ENCODE results near the gene SDK1.

SDK1 gene

GRCh38 chr7:4022265-4022664, 721.2 kb downstream of the SDK1 start:
- FAIRE-seq (no peak), DNase-seq (ENCODE audit: insufficient read length, low spot score) (no peak)

- DNase-seq (ENCODE audit: insufficient read length, low spot score) (no peak), FAIRE-seq (no peak)
These were observed 722.5 kb downstream of the SDK1 start for GRCh38 chr7:4023502-4023901.

- FAIRE-seq: no peak
- DNase-seq (ENCODE audit: insufficient read length, low spot score): no peak
These were observed 723.1 kb downstream of the SDK1 start for GRCh38 chr7:4024133-4024532.

GRCh38 chr7:4024806-4025205, 723.8 kb downstream of the SDK1 start:
- DNase-seq (ENCODE audit: insufficient read length, low spot score) (no peak), FAIRE-seq (no peak)

- FAIRE-seq (no peak), DNase-seq (ENCODE audit: insufficient read length, low spot score) (no peak)
These were observed 724.2 kb downstream of the SDK1 start for GRCh38 chr7:4025210-4025609.

- FAIRE-seq (no peak), DNase-seq (ENCODE audit: insufficient read length, low spot score) (no peak)
These were observed 724.9 kb downstream of the SDK1 start for GRCh38 chr7:4025694-4026615.

- no peak for FAIRE-seq
These were observed 726.0 kb downstream of the SDK1 start for GRCh38 chr7:4026941-4027486.

GRCh38 chr7:4028221-4028620, 727.2 kb downstream of the SDK1 start:
- FAIRE-seq (no peak), DNase-seq (ENCODE audit: insufficient read length, low spot score) (no peak)

More at GRCh38 chr7:4026941-4027486, 726.0 kb downstream of the SDK1 start:
- no peak for DNase-seq (ENCODE audit: insufficient read length, low spot score)

GRCh38 chr7:4029941-4030340, 728.9 kb downstream of the SDK1 start:
- DNase-seq (ENCODE audit: insufficient read length, low spot score) (no peak), FAIRE-seq (no peak)

GRCh38 chr7:4030346-4030950, 729.4 kb downstream of the SDK1 start:
- no peak for DNase-seq (ENCODE audit: insufficient read length, low spot score)
- FAIRE-seq: no peak

- FAIRE-seq: no peak
- DNase-seq (ENCODE audit: insufficient read length, low spot score): no peak
These were observed 732.9 kb downstream of the SDK1 start for GRCh38 chr7:4033996-4034395.

GRCh38 chr7:4037308-4037707, 736.3 kb downstream of the SDK1 start:
- no peak for DNase-seq (ENCODE audit: insufficient read length, low spot score)
- no peak for FAIRE-seq

GRCh38 chr7:4037877-4038276, 736.8 kb downstream of the SDK1 start:
- FAIRE-seq (no peak), DNase-seq (ENCODE audit: insufficient read length, low spot score) (no peak)

GRCh38 chr7:4040109-4040928, 739.3 kb downstream of the SDK1 start:
- no peak for FAIRE-seq

GRCh38 chr7:4042402-4043045, 741.5 kb downstream of the SDK1 start:
- no peak for DNase-seq (ENCODE audit: insufficient read length, low spot score)
- no peak for FAIRE-seq

More at GRCh38 chr7:4040109-4040928, 739.3 kb downstream of the SDK1 start:
- no peak for DNase-seq (ENCODE audit: insufficient read length, low spot score)

GRCh38 chr7:4043988-4044387, 742.9 kb downstream of the SDK1 start:
- DNase-seq (ENCODE audit: insufficient read length, low spot score): no peak
- no peak for FAIRE-seq

- no peak for FAIRE-seq
- DNase-seq (ENCODE audit: insufficient read length, low spot score): no peak
These were observed 744.4 kb downstream of the SDK1 start for GRCh38 chr7:4045450-4045849.

- no peak for FAIRE-seq
These were observed 744.9 kb downstream of the SDK1 start for GRCh38 chr7:4045975-4046374.

GRCh38 chr7:4048336-4048735, 747.3 kb downstream of the SDK1 start:
- FAIRE-seq: no peak
- no peak for DNase-seq (ENCODE audit: insufficient read length, low spot score)

More at GRCh38 chr7:4045975-4046374, 744.9 kb downstream of the SDK1 start:
- no peak for DNase-seq (ENCODE audit: insufficient read length, low spot score)

- FAIRE-seq (no peak), DNase-seq (ENCODE audit: insufficient read length, low spot score) (no peak)
These were observed 748.1 kb downstream of the SDK1 start for GRCh38 chr7:4049202-4049601.

Data from GM19239 (cell line).